Heart left ventricle (tissue), 16 donors: Measurements from ENCODE around the gene EMD. TPM values are rescaled to one million over a fixed set of nuclear protein-coding genes. Genes with fewer than 3 reads are reported as not detected.
A peak's percentile ranks its signal among the peaks of the same experiment; 100 is the strongest.

Experiments used
- ATAC-seq, 4 donors: fragments of 200-7000 bp; cut with Tn5 transposase; one replicate each; pipeline ENCODE4 v1.9.1; 2020 to 2022; ENCODE audit warnings: moderate library complexity in 4 of 4, mild to moderate bottlenecking in 3 of 4, moderate number of reproducible peaks in 1 of 4
- DNase-seq, 5 donors: peaks; one replicate each; pipeline ENCODE4 v3.0.0-alpha.2; 2020
- H3K27ac ChIP-seq, 12 donors: fragments of 200-600 bp; sonication (generic) in 4 of 12; one replicate each; pipeline versions ENCODE4 v1.5.0 to v1.8.0; 2016 to 2022; ENCODE audit warnings: mild to moderate bottlenecking in 2 of 12
- H3K27me3 ChIP-seq, 9 donors: fragments of 200-600 bp; sonication (generic) in 2 of 9; one replicate each; pipeline versions ENCODE4 v1.5.1 to v1.8.0; 2016 to 2022; ENCODE audit warnings: mild to moderate bottlenecking in 3 of 9
- H3K36me3 ChIP-seq, 9 donors: fragments of 200-600 bp; sonication (generic) in 2 of 9; one replicate each; pipeline versions ENCODE4 v1.5.0 to v1.8.0; 2018 to 2022; ENCODE audit warnings: mild to moderate bottlenecking in 2 of 9
- H3K4me1 ChIP-seq, 12 donors: fragments of 200-600 bp; sonication (generic) in 4 of 12; one replicate each; pipeline versions ENCODE4 v1.5.0 to v1.8.0; 2016 to 2022; ENCODE audit warnings: mild to moderate bottlenecking in 3 of 12
- H3K4me3 ChIP-seq, 12 donors: fragments of 200-600 bp; sonication (generic) in 4 of 12; one replicate each; pipeline versions ENCODE4 v1.5.0 to v1.8.0; 2017 to 2022; ENCODE audit warnings: mild to moderate bottlenecking in 9 of 12, moderate library complexity in 4 of 12
- H3K9me3 ChIP-seq, 12 donors: fragments of 200-600 bp; sonication (generic) in 4 of 12; one replicate each; pipeline versions ENCODE4 v1.5.0 to v1.8.0; 2016 to 2022; ENCODE audit warnings: mild to moderate bottlenecking in 1 of 12
- CTCF ChIP-seq, 12 donors: fragments of 200-600 bp; sonication (generic) in 4 of 12; IDR thresholded peaks; one replicate each; pipeline versions ENCODE4 v1.5.0 to v1.8.0; 2018 to 2022; ENCODE audit warnings: antibody characterized with exemption in 12 of 12, mild to moderate bottlenecking in 5 of 12
- POLR2A ChIP-seq, 2 donors: fragments of 450-650 bp; IDR thresholded peaks; one replicate each; pipeline ENCODE4 v1.6.1; 2017; ENCODE audit warnings: antibody characterized with exemption in 2 of 2, mild to moderate bottlenecking in 2 of 2, moderate library complexity in 2 of 2
- WGBS, 4 donors: extraction: QIAGEN DNeasy Blood & Tissue Kit in 2 of 4; methylation state at CpG; one replicate each; pipeline versions ENCODE4 v1.1.5 to v1.1.7; 2013 to 2018; 5-methylcytosine and 5-hydroxymethylcytosine counted together
- intact Hi-C, 10 donors: fragments of 100-400 bp; cut with DNase I; formaldehyde crosslinking; loops; one replicate each; pipeline versions ENCODE4 v1.11.1 to v1.14.2; 2022
- polyA plus RNA-seq, 2 donors: library from polyadenylated mRNA; stranded (reverse); fragments of 200-250 nt; gene quantifications; one replicate each; pipeline ENCODE4 v1.2.3, GENCODE V29; 2013
- total RNA-seq, 9 donors: library from RNA; depleted of rRNA in 2 of 9; stranded (reverse); fragments of >200 nt in 2 of 9; fragmentation: NEBNext Ultra II Directional in 3 of 9; extraction: Animal tissue kit (Norgen Biotek cat#: 25700) in 3 of 9; gene quantifications; one replicate each; pipeline versions ENCODE4 v1.1.0 to v1.2.4, GENCODE V29; 2016 to 2023
- donor health status: ischemic (EF 13 %, LVEDD 7.1; RV severe dilation, severe dysfunction).
- donor health status: healthy with polysubstance abuse.
- donor health status: DM: no; HTN: yes; CAD: no.
- donor health status: DM: no; HTN: no; CAD: no.
- donor health status: ischemic (EF 25% LVEDD 6.9; RV normal size, moderate dysfunction).
- donor health status: ischemic (EF 25% LVEDD 5.7; RV mildly dilated, moderate dysfunction).
- donor health status: healthy.
- donor health status: DM: yes; HTN: yes; CAD: no.
- donor health status: ischemic (EF 35%, LVEDD 5.7; RV mildly dilated, moderate dysfunction).
- donor health status: nonischemic (EF 11% LVEDD 7.7; RV severe dilation, severe dysfunction).
- donor health status: DM: yes; HTN: yes; CAD: no.
- donor health status: PGD.
- donor health status: ischemic (EF 29% LVEDD 5.4; RV normal size, mild dysfunction).
- donor health status: nonischemic (EF 23%, LVEDD 6.1; RV moderate dilation, normal function).

The EMD gene
- total and polyA plus RNA-seq, 11 donors = 37.6 to 152 (median 53.8) TPM

DNA sequence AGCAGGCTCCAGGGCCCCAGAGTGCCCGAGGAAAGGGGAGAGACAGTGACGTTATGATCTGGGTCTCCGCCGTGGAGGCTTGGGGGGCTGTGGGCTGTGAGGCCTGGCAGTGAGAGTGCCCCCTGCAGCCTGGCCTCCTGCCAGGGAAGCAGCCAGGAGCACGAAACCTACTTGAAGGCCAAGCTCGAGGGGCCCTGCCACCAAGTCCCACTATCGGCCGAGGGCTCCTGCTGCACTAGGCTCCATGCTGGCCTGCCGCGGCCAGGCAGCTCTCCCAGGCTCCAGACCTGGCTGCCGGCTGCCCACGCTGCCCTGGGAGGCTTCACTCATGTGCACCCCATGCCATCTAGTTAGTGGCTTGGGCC, 23.3 kb upstream of the EMD start:
- ATAC-seq (peak in 1 of 4 donors; percentile 2), DNase-seq (no peak)
- H3K9me3 ChIP-seq = no peaks in the 10 kb centered on the region
- H3K36me3 ChIP-seq = peaks cover 0 to 100% (median 97%) of the 10 kb centered on the region in 9 donors
- intact Hi-C loops = no loop called here
- peak in 1 of 12 donors; percentile 3 for TF ChIP-seq CTCF (IDR thresholded peaks at IDR 0.05)
- TF ChIP-seq POLR2A (IDR thresholded peaks at IDR 0.05) = no peak
- no peak overlapping the region for H3K4me3 ChIP-seq
- WGBS, 4 donors = 39 to 61% (median 48%) methylated on average over 4 to 12 of the region's 12 CpGs
- no peaks in the 10 kb centered on the region for H3K27me3 ChIP-seq
- H3K4me1 ChIP-seq = peaks cover 0 to 12% (median 0%) of the 10 kb centered on the region in 12 donors
- peak overlapping the region in 2 of 12 donors; percentile 22 to 76 for H3K27ac ChIP-seq

- H3K27ac ChIP-seq = peak overlapping the region in 1 of 12 donors; percentile 76
- DNase-seq (peak in 1 of 5 donors; percentile 26), ATAC-seq (no peak)
- H3K9me3 ChIP-seq = no peaks in the 10 kb centered on the region
- H3K4me3 ChIP-seq = no peak overlapping the region
- no peaks in the 10 kb centered on the region for H3K27me3 ChIP-seq
- WGBS, 4 donors = 59 to 88% (median 76%) methylated on average over 2 to 13 of the region's 13 CpGs
- TF ChIP-seq POLR2A (IDR thresholded peaks at IDR 0.05) = no peak
- TF ChIP-seq CTCF (IDR thresholded peaks at IDR 0.05) = no peak
- intact Hi-C loops = no loop called here
- peaks cover 0 to 99% (median 94%) of the 10 kb centered on the region in 9 donors for H3K36me3 ChIP-seq
- H3K4me1 ChIP-seq = peaks cover 0 to 17% (median 0%) of the 10 kb centered on the region in 12 donors
Observed at GRCh38 chrX:154356596-154356995, 22.5 kb upstream of the EMD start.

GRCh38 chrX:154357205-154357604, 21.9 kb upstream of the EMD start:
- no peak for DNase-seq
- H3K4me3 ChIP-seq = no peak overlapping the region
- no peak for ATAC-seq
- WGBS, 4 donors = 82 to 90% (median 84%) methylated on average over 25 to 27 of the region's 27 CpGs
- H3K4me1 ChIP-seq = peaks cover 0 to 17% (median 0%) of the 10 kb centered on the region in 12 donors
- intact Hi-C loops = no loop called here
- no peak for TF ChIP-seq POLR2A (IDR thresholded peaks at IDR 0.05)
- no peak for TF ChIP-seq CTCF (IDR thresholded peaks at IDR 0.05)
- no peaks in the 10 kb centered on the region for H3K9me3 ChIP-seq
- H3K27me3 ChIP-seq = no peaks in the 10 kb centered on the region
- H3K36me3 ChIP-seq = peaks cover 0 to 99% (median 94%) of the 10 kb centered on the region in 9 donors
- H3K27ac ChIP-seq = peak overlapping the region in 1 of 12 donors; percentile 76

- no peak for TF ChIP-seq POLR2A (IDR thresholded peaks at IDR 0.05)
- no peak for TF ChIP-seq CTCF (IDR thresholded peaks at IDR 0.05)
- WGBS, 4 donors = 64 to 85% (median 72%) methylated on average over 10 to 11 of the region's 11 CpGs
- intact Hi-C loops = no loop called here
- H3K27me3 ChIP-seq = no peaks in the 10 kb centered on the region
- no peak overlapping the region for H3K4me3 ChIP-seq
- H3K36me3 ChIP-seq = peaks cover 0 to 99% (median 94%) of the 10 kb centered on the region in 9 donors
- H3K4me1 ChIP-seq = peaks cover 0 to 17% (median 0%) of the 10 kb centered on the region in 12 donors
- ATAC-seq = no peak
- H3K9me3 ChIP-seq = no peaks in the 10 kb centered on the region
- DNase-seq = no peak
- peak overlapping the region in 1 of 12 donors; percentile 76 for H3K27ac ChIP-seq
Observed at GRCh38 chrX:154358011-154358410, 21.1 kb upstream of the EMD start.
